K562 (cell line): ENCODE measurements around the gene CELF6. TPM values are rescaled to one million over a fixed set of nuclear protein-coding genes. Genes with fewer than 3 reads are reported as not detected.

Source experiments
- BCLAF1 ChIP-seq, 2 experiments: fragments of 450-650 bp in 1 of 2; IDR thresholded peaks; 2 replicates each; pipeline ENCODE4 v1.6.1; 2011 to 2017; ENCODE audit warnings: low read depth in 2 of 2, antibody characterized with exemption in 1 of 2, borderline replicate concordance in 1 of 2, low read length in 1 of 2, mild to moderate bottlenecking in 1 of 2, mixed read lengths in 1 of 2; ENCODE audit not compliant: control insufficient read depth in 1 of 2
- CREBBP ChIP-seq: IDR thresholded peaks from one replicate; pipeline ENCODE4 v1.6.1; 2012; ENCODE audit warnings: low read depth, mild to moderate bottlenecking, control low read depth, inconsistent platforms, low read length
- EHMT2 ChIP-seq: fragments of 450-650 bp; IDR thresholded peaks from 2 replicates; pipeline ENCODE4 v1.6.1; 2018; ENCODE audit warnings: antibody characterized with exemption
- KLF10 ChIP-seq: fragments of 250-450 bp; sonication (Bioruptor Pico); IDR thresholded peaks from 2 replicates; pipeline ENCODE4 v1.6.1; 2021; ENCODE audit warnings: matching md5 sums
- KLF13 ChIP-seq: fragments of 450-650 bp; IDR thresholded peaks from 2 replicates; pipeline ENCODE4 v1.6.1; 2016; ENCODE audit warnings: missing genetic modification characterization, low read depth, mild to moderate bottlenecking, missing compliant biosample characterization, moderate library complexity, borderline replicate concordance
- MEF2D ChIP-seq: conservative IDR thresholded peaks from 2 replicates; pipeline ENCODE4 v1.6.1; 2016; ENCODE audit warnings: low read depth, missing genetic modification characterization, missing compliant biosample characterization
- NFXL1 ChIP-seq: fragments of 450-650 bp; formaldehyde crosslinking; IDR thresholded peaks from 2 replicates; pipeline ENCODE4 v1.4.0; 2021; ENCODE audit warnings: mild to moderate bottlenecking
- SMAD1 ChIP-seq: fragments of 150-350 bp; IDR thresholded peaks from 2 replicates; pipeline ENCODE4 v1.6.1; 2014; ENCODE audit warnings: low read length, low read depth; ENCODE audit not compliant: partially characterized antibody
- SP1 ChIP-seq: sonication (generic); formaldehyde crosslinking; IDR thresholded peaks from 2 replicates; pipeline ENCODE4 v1.8.1; 2022; ENCODE audit warnings: mild to moderate bottlenecking, missing genetic modification reagents
- STAT5A ChIP-seq: IDR thresholded peaks from 2 replicates; pipeline ENCODE4 v1.6.1; 2012; ENCODE audit warnings: low read length, inconsistent platforms, borderline replicate concordance
- TAL1 ChIP-seq: fragments of 450-650 bp; IDR thresholded peaks from 2 replicates; pipeline ENCODE4 v1.6.1; 2016; ENCODE audit warnings: mild to moderate bottlenecking
- TEAD4 ChIP-seq, 2 experiments: sonication (generic) in 1 of 2; formaldehyde crosslinking in 1 of 2; IDR thresholded peaks; 2 replicates each; pipeline versions ENCODE4 v1.6.1 to v1.8.0; 2012 to 2022; ENCODE audit warnings: borderline replicate concordance in 1 of 2, inconsistent platforms in 1 of 2, low read length in 1 of 2, mild to moderate bottlenecking in 1 of 2, missing genetic modification reagents in 1 of 2
- ZBTB34 ChIP-seq: fragments of 250-450 bp; sonication (Bioruptor Pico); IDR thresholded peaks from 2 replicates; pipeline ENCODE4 v1.8.0; 2021; ENCODE audit warnings: mild to moderate bottlenecking, moderate library complexity
- ZNF445 ChIP-seq: fragments of 250-450 bp; sonication (Bioruptor Pico); IDR thresholded peaks from 2 replicates; pipeline ENCODE4 v1.4.0; 2020; ENCODE audit warnings: low read depth, mild to moderate bottlenecking, moderate library complexity
- ZNF592 ChIP-seq: fragments of 450-650 bp; IDR thresholded peaks from 2 replicates; pipeline ENCODE4 v1.6.1; 2017; ENCODE audit warnings: antibody characterized with exemption, mild to moderate bottlenecking
- ZNF766 ChIP-seq: fragments of 200-800 bp; sonication (Bioruptor generic); conservative IDR thresholded peaks from 2 replicates; pipeline ENCODE4 v1.6.1; 2016; ENCODE audit warnings: missing genetic modification characterization, missing compliant biosample characterization
- polyA plus RNA-seq, 8 experiments: library from polyadenylated mRNA; depleted of rRNA in 4 of 8; stranded (reverse) in 5 of 8; unstranded in 3 of 8; fragments of >200 nt; fragmentation: Nextera tagmentation in 2 of 8; fragmentation: Illumina TruSeq in 1 of 8; extraction: Ambion mirVana in 2 of 8; extraction: Trizol in 1 of 8; gene quantifications; 2 replicates each; pipeline versions ENCODE4 v1.2.1 to v1.2.3, GENCODE V29; 2011 to 2014; ENCODE audit warnings: inconsistent platforms in 1 of 8, missing spikeins in 1 of 8
- total RNA-seq, 7 experiments: library from RNA; depleted of rRNA in 6 of 7; stranded (reverse); fragments of >200 nt in 6 of 7; fragmentation: Illumina TruSeq in 2 of 7; extraction: Trizol in 2 of 7; gene quantifications; 2 replicates each; pipeline versions ENCODE4 v1.2.1 to v1.2.3, GENCODE V29; 2011 to 2021; ENCODE audit warnings: low replicate concordance in 1 of 7

The CELF6 gene
- total and polyA plus RNA-seq, 9 of the 15 experiments (the other 6 are each of a cell fraction or from before 2014, with no cell fraction given), result 0.01 to 0.11 TPM; not detected in 7

- TF ChIP-seq ZNF592, result no peak; the same call in 1 of the 2 replicates
- no peak for TF ChIP-seq ZBTB34 (CRISPR knock-in tag)
- no peak for TF ChIP-seq EHMT2
- no peak for TF ChIP-seq CREBBP
- peak; percentile 97 for TF ChIP-seq ZNF766 (CRISPR knock-in tag)
- no peak for TF ChIP-seq KLF10 (CRISPR knock-in tag)
- peak; percentile 81 for TF ChIP-seq SMAD1
- TF ChIP-seq STAT5A, result no peak
- TF ChIP-seq BCLAF1 (IDR thresholded peaks at IDR 0.05; ENCODE audit: borderline replicate concordance in 1 of 2, control insufficient read depth in 1 of 2, low read depth in 2 of 2, low read length in 1 of 2), result no peak
- TF ChIP-seq TAL1, result no peak
- no peak for TF ChIP-seq ZNF445 (CRISPR knock-in tag)
- TF ChIP-seq NFXL1, result no peak
- TF ChIP-seq KLF13 (tag), result no peak
- TF ChIP-seq SP1 (CRISPR knock-in tag), result no peak
- no peak for TF ChIP-seq TEAD4 (IDR thresholded peaks at IDR 0.05; ENCODE audit: low read length)
- TF ChIP-seq TEAD4 (CRISPR knock-in tag; IDR thresholded peaks at IDR 0.05; ENCODE audit: borderline replicate concordance), result no peak
- no peak for TF ChIP-seq MEF2D (tag)
Observed at GRCh38 chr15:72237029-72237852, 82.7 kb downstream of the CELF6 start (continued).
